WTC11 (cell line): ENCODE data around the gene PTPRT.

Experiments used
- CTCF ChIP-seq: fragments of 200-600 bp; IDR thresholded peaks from 2 replicates; pipeline ENCODE4 v1.8.0; 2022; ENCODE audit warnings: antibody characterized with exemption
- ELF4 ChIP-seq: sonication (generic); formaldehyde crosslinking; IDR thresholded peaks from 2 replicates; pipeline ENCODE4 v1.8.1; 2022; ENCODE audit warnings: low read depth, mild to moderate bottlenecking, moderate library complexity, missing genetic modification reagents
- GABPB1 ChIP-seq: sonication (generic); formaldehyde crosslinking; IDR thresholded peaks from 2 replicates; pipeline ENCODE4 v1.8.1; 2023; ENCODE audit warnings: mild to moderate bottlenecking, missing genetic modification reagents
- JUN ChIP-seq: sonication (generic); formaldehyde crosslinking; IDR thresholded peaks from 2 replicates; pipeline ENCODE4 v1.8.0; 2023; ENCODE audit warnings: mild to moderate bottlenecking, missing genetic modification reagents
- MLX ChIP-seq: sonication (generic); formaldehyde crosslinking; IDR thresholded peaks from 2 replicates; pipeline ENCODE4 v1.8.1; 2023; ENCODE audit warnings: mild to moderate bottlenecking, missing genetic modification reagents, moderate library complexity
- NFE2L1 ChIP-seq: sonication (generic); formaldehyde crosslinking; IDR thresholded peaks from 2 replicates; pipeline ENCODE4 v1.8.1; 2023; ENCODE audit warnings: missing genetic modification reagents
- NR2C2 ChIP-seq: sonication (generic); formaldehyde crosslinking; IDR thresholded peaks from 2 replicates; pipeline ENCODE4 v1.8.0; 2022; ENCODE audit warnings: mild to moderate bottlenecking, missing genetic modification reagents
- RELA ChIP-seq: sonication (generic); formaldehyde crosslinking; IDR thresholded peaks from 2 replicates; pipeline ENCODE4 v1.8.1; 2022; ENCODE audit warnings: missing genetic modification reagents, mild to moderate bottlenecking, borderline replicate concordance
- SMAD3 ChIP-seq: sonication (generic); formaldehyde crosslinking; IDR thresholded peaks from 2 replicates; pipeline ENCODE4 v1.8.0; 2022; ENCODE audit warnings: missing genetic modification reagents, mild to moderate bottlenecking, borderline replicate concordance
- SP1 ChIP-seq: sonication (generic); formaldehyde crosslinking; conservative IDR thresholded peaks from 2 replicates; pipeline ENCODE4 v1.8.1; 2022; ENCODE audit warnings: missing genetic modification reagents
- ZSCAN18 ChIP-seq: fragments of 250-450 bp; sonication (Bioruptor Pico); IDR thresholded peaks from 2 replicates; pipeline ENCODE4 v2.1.2; 2022; ENCODE audit warnings: mild to moderate bottlenecking, moderate library complexity
- TF ChIP-seq, protein P1 (sequence below): sonication (generic); formaldehyde crosslinking; IDR thresholded peaks from 2 replicates; pipeline ENCODE4 v1.8.1; 2023; ENCODE audit warnings: mild to moderate bottlenecking, missing genetic modification reagents, borderline replicate concordance
- TF ChIP-seq, protein P2 (sequence below): sonication (generic); formaldehyde crosslinking; IDR thresholded peaks from 2 replicates; pipeline ENCODE4 v1.8.1; 2023; ENCODE audit warnings: mild to moderate bottlenecking, missing genetic modification reagents, moderate library complexity
- TF ChIP-seq, protein P3 (sequence below): sonication (generic); formaldehyde crosslinking; IDR thresholded peaks from 2 replicates; pipeline ENCODE4 v1.8.0; 2023; ENCODE audit warnings: mild to moderate bottlenecking, missing genetic modification reagents

- TF ChIP-seq ELF4 = no peak
- TF ChIP-seq RELA = no peak
- no peak for TF ChIP-seq NFE2L1
- TF ChIP-seq CTCF = no peak
- TF ChIP-seq ZSCAN18 (CRISPR knock-in tag) = no peak
- TF ChIP-seq, protein P1, sequence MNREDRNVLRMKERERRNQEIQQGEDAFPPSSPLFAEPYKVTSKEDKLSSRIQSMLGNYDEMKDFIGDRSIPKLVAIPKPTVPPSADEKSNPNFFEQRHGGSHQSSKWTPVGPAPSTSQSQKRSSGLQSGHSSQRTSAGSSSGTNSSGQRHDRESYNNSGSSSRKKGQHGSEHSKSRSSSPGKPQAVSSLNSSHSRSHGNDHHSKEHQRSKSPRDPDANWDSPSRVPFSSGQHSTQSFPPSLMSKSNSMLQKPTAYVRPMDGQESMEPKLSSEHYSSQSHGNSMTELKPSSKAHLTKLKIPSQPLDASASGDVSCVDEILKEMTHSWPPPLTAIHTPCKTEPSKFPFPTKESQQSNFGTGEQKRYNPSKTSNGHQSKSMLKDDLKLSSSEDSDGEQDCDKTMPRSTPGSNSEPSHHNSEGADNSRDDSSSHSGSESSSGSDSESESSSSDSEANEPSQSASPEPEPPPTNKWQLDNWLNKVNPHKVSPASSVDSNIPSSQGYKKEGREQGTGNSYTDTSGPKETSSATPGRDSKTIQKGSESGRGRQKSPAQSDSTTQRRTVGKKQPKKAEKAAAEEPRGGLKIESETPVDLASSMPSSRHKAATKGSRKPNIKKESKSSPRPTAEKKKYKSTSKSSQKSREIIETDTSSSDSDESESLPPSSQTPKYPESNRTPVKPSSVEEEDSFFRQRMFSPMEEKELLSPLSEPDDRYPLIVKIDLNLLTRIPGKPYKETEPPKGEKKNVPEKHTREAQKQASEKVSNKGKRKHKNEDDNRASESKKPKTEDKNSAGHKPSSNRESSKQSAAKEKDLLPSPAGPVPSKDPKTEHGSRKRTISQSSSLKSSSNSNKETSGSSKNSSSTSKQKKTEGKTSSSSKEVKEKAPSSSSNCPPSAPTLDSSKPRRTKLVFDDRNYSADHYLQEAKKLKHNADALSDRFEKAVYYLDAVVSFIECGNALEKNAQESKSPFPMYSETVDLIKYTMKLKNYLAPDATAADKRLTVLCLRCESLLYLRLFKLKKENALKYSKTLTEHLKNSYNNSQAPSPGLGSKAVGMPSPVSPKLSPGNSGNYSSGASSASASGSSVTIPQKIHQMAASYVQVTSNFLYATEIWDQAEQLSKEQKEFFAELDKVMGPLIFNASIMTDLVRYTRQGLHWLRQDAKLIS (CRISPR knock-in tag) = no peak
- no peak for TF ChIP-seq NR2C2
- TF ChIP-seq, protein P2, sequence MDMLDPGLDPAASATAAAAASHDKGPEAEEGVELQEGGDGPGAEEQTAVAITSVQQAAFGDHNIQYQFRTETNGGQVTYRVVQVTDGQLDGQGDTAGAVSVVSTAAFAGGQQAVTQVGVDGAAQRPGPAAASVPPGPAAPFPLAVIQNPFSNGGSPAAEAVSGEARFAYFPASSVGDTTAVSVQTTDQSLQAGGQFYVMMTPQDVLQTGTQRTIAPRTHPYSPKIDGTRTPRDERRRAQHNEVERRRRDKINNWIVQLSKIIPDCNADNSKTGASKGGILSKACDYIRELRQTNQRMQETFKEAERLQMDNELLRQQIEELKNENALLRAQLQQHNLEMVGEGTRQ = no peak
- no peak for TF ChIP-seq SP1 (CRISPR knock-in tag)
- TF ChIP-seq, protein P3, sequence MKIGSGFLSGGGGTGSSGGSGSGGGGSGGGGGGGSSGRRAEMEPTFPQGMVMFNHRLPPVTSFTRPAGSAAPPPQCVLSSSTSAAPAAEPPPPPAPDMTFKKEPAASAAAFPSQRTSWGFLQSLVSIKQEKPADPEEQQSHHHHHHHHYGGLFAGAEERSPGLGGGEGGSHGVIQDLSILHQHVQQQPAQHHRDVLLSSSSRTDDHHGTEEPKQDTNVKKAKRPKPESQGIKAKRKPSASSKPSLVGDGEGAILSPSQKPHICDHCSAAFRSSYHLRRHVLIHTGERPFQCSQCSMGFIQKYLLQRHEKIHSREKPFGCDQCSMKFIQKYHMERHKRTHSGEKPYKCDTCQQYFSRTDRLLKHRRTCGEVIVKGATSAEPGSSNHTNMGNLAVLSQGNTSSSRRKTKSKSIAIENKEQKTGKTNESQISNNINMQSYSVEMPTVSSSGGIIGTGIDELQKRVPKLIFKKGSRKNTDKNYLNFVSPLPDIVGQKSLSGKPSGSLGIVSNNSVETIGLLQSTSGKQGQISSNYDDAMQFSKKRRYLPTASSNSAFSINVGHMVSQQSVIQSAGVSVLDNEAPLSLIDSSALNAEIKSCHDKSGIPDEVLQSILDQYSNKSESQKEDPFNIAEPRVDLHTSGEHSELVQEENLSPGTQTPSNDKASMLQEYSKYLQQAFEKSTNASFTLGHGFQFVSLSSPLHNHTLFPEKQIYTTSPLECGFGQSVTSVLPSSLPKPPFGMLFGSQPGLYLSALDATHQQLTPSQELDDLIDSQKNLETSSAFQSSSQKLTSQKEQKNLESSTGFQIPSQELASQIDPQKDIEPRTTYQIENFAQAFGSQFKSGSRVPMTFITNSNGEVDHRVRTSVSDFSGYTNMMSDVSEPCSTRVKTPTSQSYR (CRISPR knock-in tag) = no peak
- no peak for TF ChIP-seq GABPB1 (CRISPR knock-in tag)
- no peak for TF ChIP-seq MLX (CRISPR knock-in tag)
- TF ChIP-seq JUN = no peak
- no peak for TF ChIP-seq SMAD3
Measured at GRCh38 chr20:42706759-42707158, 482.9 kb downstream of the PTPRT start.
